ENCODE data around the gene ESAM.

- TF ChIP-seq REST (IDR thresholded peaks at IDR 0.05; ENCODE audit: unreplicated experiment) = no peak
- no peak for TF ChIP-seq POLR2AphosphoS5 (IDR thresholded peaks at IDR 0.05; ENCODE audit: low read depth)
- no peak for TF ChIP-seq CTCF (conservative IDR thresholded peaks at IDR 0.05; ENCODE audit: low read depth in 2 of 2)
- TF ChIP-seq JUNB (IDR thresholded peaks at IDR 0.05; ENCODE audit: unreplicated experiment) = no peak
- no peak for TF ChIP-seq EZH2 (IDR thresholded peaks at IDR 0.05; ENCODE audit: low read depth, unreplicated experiment)
- no peak for TF ChIP-seq EZH2phosphoT487 (IDR thresholded peaks at IDR 0.05; ENCODE audit: unreplicated experiment)
- no peak for TF ChIP-seq NANOG (IDR thresholded peaks at IDR 0.05; ENCODE audit: borderline replicate concordance)
- no peak for TF ChIP-seq ETS1 (IDR thresholded peaks at IDR 0.05)
- no peak for TF ChIP-seq CREB1 (CRISPR knock-in tag; IDR thresholded peaks at IDR 0.05; ENCODE audit: low read depth)
- TF ChIP-seq STAT1 (IDR thresholded peaks at IDR 0.05; ENCODE audit: unreplicated experiment) = no peak
Measured at GRCh38 chr11:124753624-124754023, 8.5 kb downstream of the ESAM start.

All from GM23338 (cell line).